Endothelial cell of umbilical vein (primary cell): ENCODE data around the gene SLF2.

Source experiments
- EZH2 ChIP-seq: IDR thresholded peaks from 2 replicates; pipeline ENCODE4 v1.6.1; 2012; ENCODE audit warnings: borderline replicate concordance, low read depth, mild to moderate bottlenecking, moderate library complexity, low read length, inconsistent platforms; ENCODE audit not compliant: severe bottlenecking
- JUN ChIP-seq: IDR thresholded peaks from 2 replicates; pipeline ENCODE4 v1.6.1; 2011; ENCODE audit warnings: borderline replicate concordance, low read depth; ENCODE audit not compliant: insufficient read length, insufficient read depth
- POLR2AphosphoS5 ChIP-seq: IDR thresholded peaks from 2 replicates; pipeline ENCODE4 v1.6.1; 2012; ENCODE audit warnings: low read depth, mild to moderate bottlenecking, control low read depth, low read length, moderate library complexity; ENCODE audit not compliant: insufficient read depth
- TF ChIP-seq, protein P1 (sequence below), 2 donors: IDR thresholded peaks; 1 replicate in 1 of 2; 2 replicates in 1 of 2; pipeline ENCODE4 v1.5.1; 2011; ENCODE audit warnings: low read length in 2 of 2, mild to moderate bottlenecking in 2 of 2, moderate library complexity in 2 of 2, control low read depth in 1 of 2, inconsistent platforms in 1 of 2, low read depth in 1 of 2; ENCODE audit not compliant: insufficient read depth in 1 of 2; ENCODE audit errors: extremely low read depth in 1 of 2

DNA sequence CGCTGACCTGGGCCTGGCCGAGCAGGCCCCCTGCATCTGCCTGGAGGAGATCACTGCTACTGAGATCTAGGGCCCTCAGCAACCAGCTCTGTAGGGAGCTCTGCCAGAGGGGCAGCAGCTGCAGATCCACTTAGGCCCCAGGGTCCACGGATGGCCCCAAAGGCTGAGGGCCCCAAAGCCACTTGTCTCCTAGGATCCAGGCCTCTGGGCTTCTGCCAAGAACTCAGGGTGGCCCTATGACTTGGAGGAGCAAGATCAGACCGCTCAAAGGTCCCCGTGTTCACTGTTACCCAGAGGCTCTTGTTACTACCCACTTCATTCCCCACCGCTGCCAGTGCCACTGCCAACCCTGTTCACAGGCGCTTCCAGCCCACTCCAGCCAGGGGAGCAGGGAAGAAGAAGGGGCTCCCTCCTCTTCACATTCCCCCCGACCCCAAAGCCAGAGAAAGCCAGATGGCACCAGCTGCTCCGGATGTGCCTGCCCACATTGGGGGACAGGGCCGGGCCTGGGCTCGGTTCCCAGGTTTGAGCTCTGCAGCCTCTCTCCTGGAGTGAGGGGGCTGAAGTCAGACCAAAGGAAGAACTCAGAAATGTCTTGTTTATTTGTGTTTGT lies 94.4 kb downstream of the SLF2 start:
- TF ChIP-seq, protein P1, sequence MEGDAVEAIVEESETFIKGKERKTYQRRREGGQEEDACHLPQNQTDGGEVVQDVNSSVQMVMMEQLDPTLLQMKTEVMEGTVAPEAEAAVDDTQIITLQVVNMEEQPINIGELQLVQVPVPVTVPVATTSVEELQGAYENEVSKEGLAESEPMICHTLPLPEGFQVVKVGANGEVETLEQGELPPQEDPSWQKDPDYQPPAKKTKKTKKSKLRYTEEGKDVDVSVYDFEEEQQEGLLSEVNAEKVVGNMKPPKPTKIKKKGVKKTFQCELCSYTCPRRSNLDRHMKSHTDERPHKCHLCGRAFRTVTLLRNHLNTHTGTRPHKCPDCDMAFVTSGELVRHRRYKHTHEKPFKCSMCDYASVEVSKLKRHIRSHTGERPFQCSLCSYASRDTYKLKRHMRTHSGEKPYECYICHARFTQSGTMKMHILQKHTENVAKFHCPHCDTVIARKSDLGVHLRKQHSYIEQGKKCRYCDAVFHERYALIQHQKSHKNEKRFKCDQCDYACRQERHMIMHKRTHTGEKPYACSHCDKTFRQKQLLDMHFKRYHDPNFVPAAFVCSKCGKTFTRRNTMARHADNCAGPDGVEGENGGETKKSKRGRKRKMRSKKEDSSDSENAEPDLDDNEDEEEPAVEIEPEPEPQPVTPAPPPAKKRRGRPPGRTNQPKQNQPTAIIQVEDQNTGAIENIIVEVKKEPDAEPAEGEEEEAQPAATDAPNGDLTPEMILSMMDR (IDR thresholded peaks at IDR 0.05; ENCODE audit: extremely low read depth in 1 of 2, insufficient read depth in 1 of 2, low read depth in 1 of 2, low read length in 2 of 2) = no peak
- TF ChIP-seq POLR2AphosphoS5 = peak; percentile 17
- TF ChIP-seq EZH2 = no peak
- no peak for TF ChIP-seq JUN
